GM12874 (cell line): ENCODE results near the gene LAMA1.

Experiments used
- TF ChIP-seq, protein P1 (sequence below): IDR thresholded peaks from 2 replicates; pipeline ENCODE4 v1.5.1; 2011; ENCODE audit warnings: low read depth, mild to moderate bottlenecking, control low read depth, low read length, moderate library complexity; ENCODE audit not compliant: insufficient read depth

The LAMA1 gene

DNA sequence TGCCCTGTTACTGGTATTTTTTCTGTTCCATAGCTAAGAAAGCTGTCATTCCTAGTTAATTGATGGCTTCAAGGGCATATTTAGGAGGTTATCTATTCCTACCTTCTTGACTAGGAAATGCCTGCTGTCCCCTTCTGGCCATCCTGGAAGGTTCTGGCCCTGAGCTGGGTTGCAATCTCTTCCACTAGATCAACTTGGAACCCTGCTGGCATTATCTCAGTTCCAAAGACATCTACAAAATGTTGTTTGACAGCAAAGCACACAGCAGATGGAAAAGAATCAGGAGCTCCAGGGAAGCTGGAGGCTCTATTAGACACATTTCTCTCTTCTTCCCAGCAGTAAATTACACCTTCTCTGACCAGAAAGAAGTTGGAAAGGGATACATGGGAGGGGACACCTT, 196.0 kb downstream of the LAMA1 start:
- TF ChIP-seq, protein P1, sequence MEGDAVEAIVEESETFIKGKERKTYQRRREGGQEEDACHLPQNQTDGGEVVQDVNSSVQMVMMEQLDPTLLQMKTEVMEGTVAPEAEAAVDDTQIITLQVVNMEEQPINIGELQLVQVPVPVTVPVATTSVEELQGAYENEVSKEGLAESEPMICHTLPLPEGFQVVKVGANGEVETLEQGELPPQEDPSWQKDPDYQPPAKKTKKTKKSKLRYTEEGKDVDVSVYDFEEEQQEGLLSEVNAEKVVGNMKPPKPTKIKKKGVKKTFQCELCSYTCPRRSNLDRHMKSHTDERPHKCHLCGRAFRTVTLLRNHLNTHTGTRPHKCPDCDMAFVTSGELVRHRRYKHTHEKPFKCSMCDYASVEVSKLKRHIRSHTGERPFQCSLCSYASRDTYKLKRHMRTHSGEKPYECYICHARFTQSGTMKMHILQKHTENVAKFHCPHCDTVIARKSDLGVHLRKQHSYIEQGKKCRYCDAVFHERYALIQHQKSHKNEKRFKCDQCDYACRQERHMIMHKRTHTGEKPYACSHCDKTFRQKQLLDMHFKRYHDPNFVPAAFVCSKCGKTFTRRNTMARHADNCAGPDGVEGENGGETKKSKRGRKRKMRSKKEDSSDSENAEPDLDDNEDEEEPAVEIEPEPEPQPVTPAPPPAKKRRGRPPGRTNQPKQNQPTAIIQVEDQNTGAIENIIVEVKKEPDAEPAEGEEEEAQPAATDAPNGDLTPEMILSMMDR: no peak

DNA sequence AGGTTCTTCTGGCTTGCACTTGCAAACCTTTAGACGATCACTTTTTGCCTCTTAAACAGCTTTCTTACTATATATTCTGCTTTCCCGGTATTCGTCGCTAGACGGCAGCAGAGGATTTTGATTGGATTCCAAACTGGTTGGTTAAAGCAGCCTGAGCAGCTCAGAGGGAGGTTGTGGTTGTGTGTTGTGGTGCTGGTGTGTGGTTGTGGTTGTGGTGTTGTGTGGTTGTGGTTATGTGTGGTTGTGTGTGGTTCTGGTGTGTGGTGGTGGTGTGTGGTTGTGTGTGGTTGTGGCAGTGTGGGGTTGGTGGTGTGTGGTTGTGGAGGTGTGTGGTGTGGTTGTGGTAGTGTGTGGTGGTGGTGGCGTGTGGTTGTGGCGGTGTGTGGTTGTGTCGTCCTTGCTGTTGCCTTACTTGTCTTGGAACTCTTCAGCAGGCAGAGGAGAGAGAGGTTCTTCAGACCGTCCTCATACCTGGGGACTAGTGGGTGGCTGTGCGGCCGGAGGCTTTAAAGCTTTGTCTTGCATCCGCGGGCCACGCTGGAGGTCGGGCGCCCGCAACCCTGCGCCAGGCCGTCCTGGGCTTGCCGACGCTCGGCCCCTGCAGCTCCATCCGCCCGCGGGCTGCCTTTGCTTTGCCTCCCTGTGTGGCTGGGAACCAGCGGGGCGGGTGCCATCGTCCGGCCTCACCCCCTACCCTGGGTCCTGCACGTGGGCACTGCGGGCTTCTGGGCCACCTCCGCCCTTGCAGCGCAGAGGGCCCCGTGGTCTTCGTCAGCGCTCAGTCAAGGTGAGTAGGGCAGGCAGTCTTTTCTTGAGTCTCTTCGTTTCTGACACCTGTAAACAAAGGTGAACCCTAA, 197.3 kb downstream of the LAMA1 start:
- TF ChIP-seq, protein P1: peak; percentile 78

- TF ChIP-seq, protein P1: no peak
Measured at GRCh38 chr18:6917072-6917471, 200.5 kb downstream of the LAMA1 start.

GRCh38 chr18:6901286-6901926, 216.2 kb downstream of the LAMA1 start:
- TF ChIP-seq, protein P1: no peak

DNA sequence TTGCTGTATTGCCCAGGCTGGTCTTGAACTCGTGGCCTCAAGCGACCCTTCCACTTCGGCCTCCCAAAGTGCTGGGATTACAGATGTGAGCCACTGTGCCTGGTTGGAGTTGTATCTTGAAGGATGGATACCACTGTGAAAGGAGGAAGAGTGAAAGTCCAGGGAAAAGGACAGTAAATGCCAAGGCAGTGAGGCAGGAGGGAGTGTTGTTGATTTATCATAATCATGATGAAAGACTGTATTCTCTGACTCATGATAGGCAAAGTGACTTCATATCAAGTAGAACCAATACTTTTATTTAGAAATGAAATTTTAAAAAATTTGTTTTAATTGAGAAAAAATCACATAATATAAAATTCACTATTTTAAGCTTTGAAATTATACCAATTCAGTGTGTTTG, 225.8 kb downstream of the LAMA1 start:
- TF ChIP-seq, protein P1: no peak
